GM12801 (cell line): ENCODE results near the gene SPRED2.

Experiments
- TF ChIP-seq, protein P1 (sequence below): IDR thresholded peaks from one replicate; pipeline ENCODE4 v1.5.1; 2011; ENCODE audit warnings: control low read depth; ENCODE audit not compliant: insufficient read length; ENCODE audit errors: extremely low read depth

The SPRED2 gene

DNA sequence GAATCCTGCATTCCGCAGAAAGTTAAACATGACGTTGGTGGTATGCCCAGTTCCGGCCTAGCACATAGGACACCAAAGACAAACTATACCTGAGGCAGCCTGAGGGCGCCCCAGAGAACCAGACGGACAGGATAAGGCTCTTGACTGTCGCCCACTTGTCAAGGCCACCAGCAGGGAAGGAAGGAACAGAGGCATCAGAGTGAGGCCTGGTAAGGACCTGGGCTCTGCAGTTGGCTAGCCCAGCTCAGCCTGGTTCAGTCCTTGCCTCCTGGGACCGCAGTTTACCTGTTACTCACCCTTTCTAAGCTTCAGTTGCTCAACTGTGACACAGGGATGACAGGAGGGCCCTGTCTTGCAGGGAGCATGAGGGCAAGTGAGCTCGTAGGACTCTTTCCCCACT lies 122.7 kb downstream of the SPRED2 start:
- TF ChIP-seq, protein P1, sequence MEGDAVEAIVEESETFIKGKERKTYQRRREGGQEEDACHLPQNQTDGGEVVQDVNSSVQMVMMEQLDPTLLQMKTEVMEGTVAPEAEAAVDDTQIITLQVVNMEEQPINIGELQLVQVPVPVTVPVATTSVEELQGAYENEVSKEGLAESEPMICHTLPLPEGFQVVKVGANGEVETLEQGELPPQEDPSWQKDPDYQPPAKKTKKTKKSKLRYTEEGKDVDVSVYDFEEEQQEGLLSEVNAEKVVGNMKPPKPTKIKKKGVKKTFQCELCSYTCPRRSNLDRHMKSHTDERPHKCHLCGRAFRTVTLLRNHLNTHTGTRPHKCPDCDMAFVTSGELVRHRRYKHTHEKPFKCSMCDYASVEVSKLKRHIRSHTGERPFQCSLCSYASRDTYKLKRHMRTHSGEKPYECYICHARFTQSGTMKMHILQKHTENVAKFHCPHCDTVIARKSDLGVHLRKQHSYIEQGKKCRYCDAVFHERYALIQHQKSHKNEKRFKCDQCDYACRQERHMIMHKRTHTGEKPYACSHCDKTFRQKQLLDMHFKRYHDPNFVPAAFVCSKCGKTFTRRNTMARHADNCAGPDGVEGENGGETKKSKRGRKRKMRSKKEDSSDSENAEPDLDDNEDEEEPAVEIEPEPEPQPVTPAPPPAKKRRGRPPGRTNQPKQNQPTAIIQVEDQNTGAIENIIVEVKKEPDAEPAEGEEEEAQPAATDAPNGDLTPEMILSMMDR, result no peak

GRCh38 chr2:65305934-65306333 lies 126.5 kb downstream of the SPRED2 start:
- TF ChIP-seq, protein P1, result no peak

DNA sequence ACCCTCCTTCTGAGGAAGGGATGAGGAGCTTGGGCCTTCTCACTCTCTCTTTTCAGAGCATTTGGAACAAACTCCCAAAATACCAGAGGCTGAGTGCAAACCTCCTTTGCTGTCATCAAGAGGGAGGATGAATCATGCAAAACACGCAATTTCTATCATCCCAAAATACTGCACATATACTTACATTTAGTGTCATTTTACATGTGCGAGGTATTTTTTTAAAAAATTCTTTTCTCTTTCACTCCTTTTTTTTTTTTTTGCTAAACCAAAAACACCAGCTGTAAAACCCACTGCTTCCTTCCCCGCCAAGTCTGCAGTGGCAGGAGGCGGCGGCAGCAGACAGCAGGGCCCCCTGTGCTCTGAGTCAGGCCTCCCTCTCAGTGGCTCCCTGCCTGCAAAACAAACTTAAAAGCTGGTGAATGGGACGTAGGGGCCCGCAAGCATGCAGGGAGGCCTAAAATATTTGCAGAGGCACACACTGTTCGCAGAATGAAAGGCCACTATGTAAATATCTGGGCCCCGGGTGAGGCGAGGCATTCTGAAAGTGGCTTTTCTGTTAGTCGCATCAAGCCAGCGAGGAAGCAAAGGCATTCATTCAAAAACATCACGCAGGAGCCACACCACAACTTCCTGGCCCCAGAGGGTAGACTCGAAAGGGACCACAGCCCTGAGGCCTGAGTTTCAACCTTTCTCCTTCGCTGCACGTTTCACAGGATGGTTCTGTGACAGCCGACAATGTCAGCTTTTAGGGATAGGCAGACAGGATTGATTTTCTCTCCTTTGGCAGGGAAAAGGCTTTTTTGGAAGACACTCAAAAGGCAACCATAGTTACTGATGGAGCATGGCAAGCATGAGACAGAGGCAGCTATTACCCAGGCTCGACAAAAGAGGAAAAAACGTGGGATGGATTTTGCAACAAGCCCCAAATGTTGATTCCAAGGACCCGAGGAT lies 131.4 kb downstream of the SPRED2 start:
- TF ChIP-seq, protein P1, result no peak

DNA sequence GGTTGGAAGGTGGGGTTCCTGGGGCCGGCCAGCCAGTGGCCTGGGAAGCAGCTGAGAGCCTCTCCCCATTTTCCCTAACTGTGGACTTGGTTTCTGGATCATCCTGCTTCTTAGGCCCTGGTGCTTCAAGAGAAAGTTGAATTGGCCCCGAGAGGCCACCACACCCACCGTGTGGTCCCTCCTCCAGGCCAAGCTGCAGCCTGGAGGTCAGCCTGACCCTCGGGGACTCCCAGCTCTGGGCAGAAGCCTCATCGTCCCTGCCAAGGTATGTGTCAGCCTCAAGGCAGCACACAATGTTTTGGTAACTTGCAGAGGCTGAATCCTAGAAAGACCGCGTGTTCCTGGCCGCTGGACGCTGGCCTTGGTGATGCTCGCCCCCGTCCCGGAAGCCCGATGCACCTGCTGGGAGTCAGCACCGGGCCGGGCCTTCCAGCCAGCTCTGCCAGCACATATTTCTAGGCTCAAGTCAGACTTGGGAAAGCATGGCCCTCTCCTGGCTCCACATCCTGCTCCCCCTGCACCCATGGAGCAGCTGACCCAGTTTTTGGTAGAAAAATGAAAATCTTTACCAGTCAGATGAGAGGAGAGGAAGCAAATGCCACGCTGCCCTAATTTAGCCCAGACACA lies 132.2 kb downstream of the SPRED2 start:
- TF ChIP-seq, protein P1, result no peak

DNA sequence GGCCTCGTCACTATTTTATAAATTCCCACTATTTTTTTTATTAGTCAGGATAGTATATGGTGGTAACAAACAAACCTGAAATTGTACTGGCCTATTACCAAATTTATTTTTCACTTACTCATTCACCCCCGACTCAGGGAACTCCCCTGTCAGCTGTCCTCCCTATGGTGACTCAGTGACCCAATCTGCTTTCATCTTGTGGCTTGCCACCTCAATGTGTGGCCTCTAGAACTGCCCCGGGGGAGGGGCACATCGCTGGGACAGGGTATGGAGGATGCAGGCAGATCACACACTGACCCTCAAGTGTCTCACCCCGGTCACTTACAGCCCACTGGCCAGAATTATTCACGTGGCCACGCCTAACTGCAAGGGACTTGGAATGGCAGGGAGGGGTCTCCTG lies 133.2 kb downstream of the SPRED2 start:
- TF ChIP-seq, protein P1, result no peak

DNA sequence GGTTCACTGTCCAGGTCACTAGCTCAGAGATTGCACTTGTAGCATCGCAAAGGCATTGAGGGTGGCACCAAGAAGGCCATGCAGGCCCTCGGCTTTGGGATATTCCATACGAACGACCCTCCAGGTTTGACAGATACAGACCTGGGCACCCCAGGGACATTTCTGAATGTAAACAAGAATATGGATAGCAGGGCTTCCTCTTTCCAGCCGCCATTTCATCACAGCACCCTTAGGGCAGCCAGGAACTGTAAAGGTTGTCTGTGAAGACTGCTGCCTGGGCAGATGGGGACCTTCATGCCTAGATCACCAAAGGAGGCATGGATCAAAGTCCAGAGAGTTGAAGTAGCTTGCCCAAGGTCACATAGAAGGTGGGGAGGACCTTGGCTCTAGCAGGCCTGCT lies 134.3 kb downstream of the SPRED2 start:
- TF ChIP-seq, protein P1, result no peak

DNA sequence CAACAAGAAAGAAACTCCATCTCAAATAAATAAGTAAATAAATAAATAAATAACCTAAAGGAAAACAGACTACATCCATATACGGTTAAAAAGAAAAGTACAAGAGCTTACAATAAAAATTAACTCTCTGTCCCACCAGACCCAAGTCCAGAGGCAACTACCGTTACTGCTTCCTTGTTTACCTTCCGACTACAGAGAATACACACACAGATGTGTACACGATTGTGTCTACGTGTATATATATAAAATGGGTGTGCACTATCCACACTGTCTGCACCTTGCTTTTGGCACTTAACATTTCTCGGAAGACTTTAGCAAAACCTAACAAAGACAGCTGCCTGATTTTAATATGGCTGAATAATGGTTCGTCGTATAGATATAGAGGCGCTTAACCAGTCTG lies 134.9 kb downstream of the SPRED2 start:
- TF ChIP-seq, protein P1, result no peak
